GM19193 (cell line): ENCODE results near the gene CFAP54.

Experiments used
- POLR2A ChIP-seq: IDR thresholded peaks from 4 replicates; pipeline ENCODE4 v1.6.1; 2011; ENCODE audit not compliant: insufficient read depth, insufficient read length; ENCODE audit errors: extremely low read depth

Gene CFAP54

DNA sequence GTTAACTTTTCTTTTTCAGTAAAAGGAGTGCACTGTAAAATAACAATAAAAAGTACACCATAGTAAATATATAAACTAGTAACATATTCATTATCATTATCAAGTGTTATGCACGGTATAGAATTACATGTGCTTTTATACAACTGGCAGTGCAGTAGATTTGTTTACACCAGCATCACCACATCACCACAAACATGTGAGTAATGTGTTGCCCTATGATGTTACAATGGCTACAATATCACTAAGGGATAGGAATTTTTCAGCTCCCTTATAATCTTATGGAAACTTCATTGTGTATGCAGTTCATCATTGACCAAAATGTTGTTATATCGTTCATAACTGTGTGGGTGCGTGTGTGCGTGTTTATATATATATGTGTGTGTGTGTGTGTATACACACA, 394.2 kb downstream of the CFAP54 start:
- TF ChIP-seq POLR2A: no peak

- no peak for TF ChIP-seq POLR2A
These were observed 397.8 kb downstream of the CFAP54 start for GRCh38 chr12:96886998-96887677.

- TF ChIP-seq POLR2A: no peak
These were observed 400.0 kb downstream of the CFAP54 start for GRCh38 chr12:96889273-96889933.

GRCh38 chr12:96890331-96890730, 401.0 kb downstream of the CFAP54 start:
- TF ChIP-seq POLR2A: no peak

GRCh38 chr12:96892104-96892503, 402.7 kb downstream of the CFAP54 start:
- no peak for TF ChIP-seq POLR2A

GRCh38 chr12:96897421-96897820, 408.0 kb downstream of the CFAP54 start:
- TF ChIP-seq POLR2A: no peak

GRCh38 chr12:96901175-96901574, 411.8 kb downstream of the CFAP54 start:
- TF ChIP-seq POLR2A: no peak

DNA sequence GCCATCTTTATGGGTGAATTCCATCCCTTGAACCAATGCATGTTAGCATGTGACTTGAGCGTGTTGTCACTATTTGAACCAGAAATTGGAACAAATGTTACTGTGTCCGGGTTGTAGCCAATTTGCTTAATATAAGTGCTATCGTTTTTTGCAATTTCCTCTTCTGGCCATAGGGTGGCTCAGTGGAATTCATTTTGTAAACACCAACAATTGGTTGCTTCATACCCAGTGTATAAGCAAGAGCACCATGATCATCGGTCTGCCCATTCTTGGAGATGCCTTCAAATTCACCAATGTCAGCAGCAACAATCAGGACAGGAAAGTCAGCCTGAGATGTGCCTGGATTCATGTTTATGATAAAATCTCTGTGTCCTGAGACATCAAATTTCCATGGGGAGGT, 412.7 kb downstream of the CFAP54 start:
- TF ChIP-seq POLR2A: no peak

GRCh38 chr12:96906498-96906848, 417.1 kb downstream of the CFAP54 start:
- no peak for TF ChIP-seq POLR2A

- peak; percentile 95 for TF ChIP-seq POLR2A
These were observed 417.7 kb downstream of the CFAP54 start, which contains the start of gene NEDD1 for GRCh38 chr12:96906849-96907670. Gene NEDD1 (plus strand): TSS chr12:96907257. CDS start chr12:96909760, 2,503 bp downstream.

- TF ChIP-seq POLR2A: no peak
These were observed 418.5 kb downstream of the CFAP54 start for GRCh38 chr12:96907671-96908422.

- TF ChIP-seq POLR2A: no peak
These were observed 419.0 kb downstream of the CFAP54 start for GRCh38 chr12:96908423-96908675.

GRCh38 chr12:96912261-96912660, 422.9 kb downstream of the CFAP54 start:
- no peak for TF ChIP-seq POLR2A

DNA sequence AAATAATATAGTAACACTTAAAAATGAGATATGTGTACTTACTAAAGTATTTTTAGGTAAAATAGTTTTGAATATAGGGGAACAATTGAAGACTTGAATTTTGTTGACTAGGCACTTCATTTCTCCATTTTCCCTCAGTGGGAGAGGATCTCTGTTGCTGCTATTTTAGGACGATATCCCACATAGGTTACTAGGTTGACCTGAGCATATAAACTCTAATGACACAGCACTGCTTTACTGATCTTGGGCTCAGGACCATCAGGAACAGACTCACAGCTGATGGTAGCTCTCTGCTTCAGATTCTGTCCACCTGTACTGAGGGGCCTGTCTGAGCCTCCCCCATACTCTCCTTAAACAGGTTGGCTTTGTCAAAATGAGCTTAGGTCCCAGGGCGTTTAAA, 423.6 kb downstream of the CFAP54 start:
- TF ChIP-seq POLR2A: no peak
